ENCODE results near the gene PALM.
"Not testable (repeated sequence)": the region's sequence is repeated elsewhere in the genome, so short reads cannot be mapped to it uniquely, and the experiment has no call there.

PALM gene, protein sequence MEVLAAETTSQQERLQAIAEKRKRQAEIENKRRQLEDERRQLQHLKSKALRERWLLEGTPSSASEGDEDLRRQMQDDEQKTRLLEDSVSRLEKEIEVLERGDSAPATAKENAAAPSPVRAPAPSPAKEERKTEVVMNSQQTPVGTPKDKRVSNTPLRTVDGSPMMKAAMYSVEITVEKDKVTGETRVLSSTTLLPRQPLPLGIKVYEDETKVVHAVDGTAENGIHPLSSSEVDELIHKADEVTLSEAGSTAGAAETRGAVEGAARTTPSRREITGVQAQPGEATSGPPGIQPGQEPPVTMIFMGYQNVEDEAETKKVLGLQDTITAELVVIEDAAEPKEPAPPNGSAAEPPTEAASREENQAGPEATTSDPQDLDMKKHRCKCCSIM

DNA sequence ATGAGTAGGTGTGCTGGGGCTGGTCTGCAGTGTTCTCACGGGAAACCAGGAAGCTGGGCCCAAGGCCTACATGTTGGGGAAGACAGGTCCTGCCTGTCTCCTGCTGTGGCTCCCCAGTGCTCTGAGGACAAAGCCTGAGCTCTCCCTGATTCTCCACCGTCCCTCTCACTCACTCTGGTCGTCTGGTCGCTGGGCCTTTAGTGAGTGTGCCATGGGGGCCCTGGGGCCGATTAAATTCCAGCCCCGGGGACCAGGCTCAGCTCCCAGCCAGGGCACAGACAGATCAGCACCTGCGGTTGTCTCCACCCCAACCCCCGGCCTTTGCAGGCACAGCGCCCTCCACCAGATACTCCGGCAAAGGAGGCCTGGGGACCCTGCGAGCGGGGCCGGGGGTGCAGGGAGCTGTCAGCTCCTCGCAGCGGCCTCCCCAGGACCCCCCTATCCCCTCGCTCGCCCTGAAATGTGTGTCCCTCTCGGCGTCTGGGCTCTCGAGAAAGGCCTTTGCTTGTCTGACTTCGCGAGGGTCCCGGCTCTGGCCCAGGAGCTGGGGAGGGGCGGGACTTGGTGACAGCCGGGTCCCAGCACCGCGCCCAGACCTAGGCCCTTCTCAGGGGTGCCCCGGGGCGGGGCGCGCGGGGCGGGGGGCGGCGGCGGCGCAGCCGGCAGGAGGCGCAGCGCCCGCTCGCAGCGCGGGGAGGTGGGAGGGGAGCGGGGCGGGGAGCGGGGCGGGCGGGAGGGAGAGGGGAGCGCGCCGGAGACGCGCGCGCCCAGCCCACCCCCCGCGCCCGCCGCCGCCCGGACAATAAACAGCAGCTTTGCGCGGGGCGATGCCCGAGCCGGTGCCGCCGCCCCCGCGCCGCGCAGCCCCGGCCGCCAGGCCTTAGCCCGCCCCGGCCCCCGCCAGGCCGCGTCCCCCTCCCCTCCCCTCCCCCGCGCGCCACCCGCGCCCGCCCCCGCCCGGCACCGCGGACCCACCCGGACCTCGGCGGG, at the start of gene PALM:
Gene PALM, plus strand, starts transcription at position 782 of the 990 bp plus-strand sequence. CDS start 212 bp downstream, outside the sequence.
- no peak for DNase-seq

DNA sequence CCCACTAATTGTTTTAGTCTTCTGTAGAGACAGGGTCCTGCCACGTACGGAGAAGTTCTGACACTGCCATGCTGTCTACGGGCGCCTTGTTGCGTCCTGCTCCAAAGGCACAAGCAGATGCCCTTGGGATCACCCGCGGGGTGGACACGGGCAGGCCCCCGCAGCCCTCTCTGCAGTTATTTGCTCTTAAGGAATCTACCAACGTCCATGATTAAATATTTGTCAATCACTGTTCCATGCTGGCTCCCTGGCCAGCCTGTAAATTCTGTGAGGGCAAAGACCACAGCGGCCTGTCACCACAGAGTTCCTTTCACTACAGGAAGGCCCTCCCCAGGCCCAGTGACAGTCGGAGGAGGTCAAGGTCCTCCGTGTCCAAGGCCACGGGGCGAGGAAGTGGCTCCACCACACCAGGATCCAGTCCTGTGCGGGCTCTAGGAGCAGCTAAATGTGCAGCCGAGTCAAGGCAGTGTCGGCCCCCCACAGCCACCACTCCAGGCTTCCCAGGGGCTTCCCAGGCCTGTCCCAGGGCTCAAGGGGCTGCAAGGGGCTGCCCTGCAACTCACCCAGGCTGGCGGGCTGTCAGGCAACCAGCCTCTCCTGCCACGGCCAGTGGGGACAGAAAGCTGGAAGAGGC, 47.8 kb upstream of the PALM start:
- DNase-seq = no peak

GRCh38 chr19:661427-662196, 47.1 kb upstream of the PALM start:
- no peak for DNase-seq

DNA sequence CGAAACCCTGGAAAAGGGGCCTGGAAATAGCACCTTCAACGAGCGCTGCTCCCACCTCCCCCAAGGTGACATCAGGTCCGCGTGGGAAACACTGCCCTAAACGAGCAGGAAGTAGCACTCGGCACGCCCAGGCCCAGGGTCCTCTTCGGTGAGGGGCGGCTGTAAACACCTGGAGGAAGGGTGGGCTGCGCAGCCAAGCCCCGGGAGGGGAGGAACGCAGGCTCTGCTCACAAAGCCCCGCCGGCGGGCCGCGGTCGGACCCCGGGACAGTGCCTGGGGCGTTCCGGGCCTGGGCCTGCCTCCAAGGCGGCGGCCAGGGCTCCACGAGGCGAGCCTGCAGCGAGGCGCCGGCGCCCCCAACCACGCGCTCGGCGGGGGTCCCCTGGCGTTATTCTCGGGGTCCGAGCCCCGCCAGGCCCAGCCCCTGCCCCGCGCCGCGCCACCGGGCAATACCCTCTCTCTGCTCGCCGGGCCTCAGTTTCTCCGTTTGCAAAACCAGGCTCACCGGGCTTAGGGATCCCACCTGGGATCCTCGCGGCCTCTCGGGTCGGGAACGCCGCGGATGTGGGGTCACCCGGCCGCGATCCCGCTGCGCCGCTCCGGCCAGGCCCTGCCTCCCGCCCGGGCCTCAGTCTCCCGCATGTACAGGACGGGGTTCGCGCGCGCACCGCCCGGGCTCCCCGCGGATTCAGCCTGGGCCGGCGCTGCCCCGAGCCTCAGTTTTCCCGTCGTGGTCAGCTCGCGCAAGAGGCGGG, 46.4 kb upstream of the PALM start:
- DNase-seq = no peak

DNA sequence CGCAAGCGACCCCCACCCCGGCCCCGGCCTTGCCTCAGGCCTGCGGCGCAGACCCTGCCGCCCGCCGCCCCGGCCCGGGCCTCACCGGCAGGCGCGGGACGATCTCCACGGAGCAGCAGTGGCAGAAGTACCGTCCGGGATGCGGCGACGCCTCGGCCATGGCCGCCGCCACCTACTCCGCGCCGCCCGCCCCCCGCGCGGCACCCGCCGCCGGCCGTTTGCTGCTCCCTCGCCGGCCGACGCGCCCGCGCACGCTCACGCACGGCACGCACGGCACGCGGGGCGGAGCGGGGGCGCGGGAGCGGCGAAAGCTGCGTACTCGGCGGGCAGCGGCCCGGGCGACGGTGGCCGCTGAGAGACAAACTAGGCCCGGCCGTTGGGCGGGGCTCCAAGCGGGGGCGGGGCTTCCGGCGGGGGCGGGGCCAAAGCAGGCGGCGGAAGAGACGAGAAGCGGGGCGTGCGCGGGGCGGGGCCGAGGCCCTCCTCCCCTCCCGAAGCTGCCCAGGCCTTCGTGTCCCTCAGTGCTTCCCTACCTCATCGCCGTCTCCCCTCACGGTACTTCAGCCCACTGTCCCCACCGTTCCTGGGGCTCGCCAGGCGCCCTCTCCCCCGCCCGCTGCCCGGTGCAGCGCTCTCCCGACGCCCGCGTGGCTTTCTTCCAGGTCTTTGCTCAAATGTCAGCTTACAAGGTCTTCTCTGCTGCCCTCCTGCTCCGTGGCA, 45.6 kb upstream of the PALM start, which contains the start of gene RNF126:
Gene RNF126, minus strand, starts transcription at position 253 of the 720 bp plus-strand sequence. Its CDS starts 93 bp downstream, at position 160.
- DNase-seq = peak; percentile 59

- no peak for DNase-seq
Measured at GRCh38 chr19:663682-664117, 45.0 kb upstream of the PALM start.

- DNase-seq = peak; percentile 30
Measured at GRCh38 chr19:664913-665443, 43.8 kb upstream of the PALM start.

DNA sequence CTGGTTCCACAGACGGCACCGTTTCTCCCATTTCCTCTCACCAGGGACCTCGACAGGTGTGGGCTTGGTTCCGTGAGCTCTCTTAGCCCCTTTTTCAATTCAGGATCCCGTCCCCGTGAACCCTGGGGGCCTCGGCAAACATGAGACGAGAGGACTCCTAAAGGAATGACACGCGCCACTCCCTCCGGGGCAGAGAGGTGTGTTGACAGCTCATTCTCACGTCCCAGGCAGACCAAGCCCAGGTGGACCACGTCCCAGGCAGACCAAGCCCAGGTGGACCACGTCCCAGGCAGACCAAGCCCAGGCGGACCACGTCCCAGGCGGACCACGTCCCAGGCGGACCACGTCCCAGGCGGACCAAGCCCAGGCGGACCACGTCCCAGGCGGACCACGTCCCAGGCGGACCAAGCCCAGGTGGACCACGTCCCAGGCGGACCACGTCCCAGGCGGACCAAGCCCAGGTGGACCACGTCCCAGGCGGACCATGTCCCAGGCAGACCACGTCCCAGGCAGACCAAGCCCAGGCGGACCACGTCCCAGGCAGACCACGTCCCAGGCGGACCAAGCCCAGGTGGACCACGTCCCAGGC, 41.7 kb upstream of the PALM start:
- DNase-seq = not testable (repeated sequence)

DNA sequence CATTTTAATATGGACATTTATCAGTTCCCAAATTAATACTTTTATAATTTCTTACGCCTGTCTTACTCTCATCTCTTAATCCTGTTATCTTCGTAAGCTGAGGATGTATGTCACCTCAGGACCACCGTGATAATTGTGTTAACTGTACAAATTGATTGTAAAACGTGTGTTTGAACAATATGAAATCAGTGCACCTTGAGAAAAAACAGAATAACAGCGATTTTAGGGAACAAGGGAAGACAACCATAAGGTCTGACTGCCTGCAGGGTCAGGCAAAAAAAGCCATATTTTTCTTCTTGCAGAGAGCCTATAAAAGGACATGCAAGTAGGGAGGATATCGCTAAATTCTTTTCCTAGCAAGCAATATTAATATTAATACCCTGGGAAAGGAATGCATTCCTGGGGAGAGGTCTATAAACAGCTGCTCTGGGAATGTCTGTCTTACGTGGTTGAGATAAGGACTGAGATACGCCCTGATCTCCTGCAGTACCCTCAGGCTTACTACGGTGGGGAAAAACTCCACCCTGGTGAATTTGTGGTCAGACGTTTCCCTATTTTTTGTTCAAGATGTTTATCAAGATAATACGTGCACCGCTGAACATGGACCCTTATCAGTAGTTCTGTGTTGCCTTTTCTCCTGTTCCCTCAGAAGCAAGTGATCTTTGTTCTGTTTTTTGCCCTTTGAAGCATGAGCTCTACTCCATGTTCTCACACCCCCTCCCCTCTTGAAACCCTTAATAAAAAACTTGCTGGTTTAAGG, 39.9 kb upstream of the PALM start:
- DNase-seq = not testable (repeated sequence)

DNA sequence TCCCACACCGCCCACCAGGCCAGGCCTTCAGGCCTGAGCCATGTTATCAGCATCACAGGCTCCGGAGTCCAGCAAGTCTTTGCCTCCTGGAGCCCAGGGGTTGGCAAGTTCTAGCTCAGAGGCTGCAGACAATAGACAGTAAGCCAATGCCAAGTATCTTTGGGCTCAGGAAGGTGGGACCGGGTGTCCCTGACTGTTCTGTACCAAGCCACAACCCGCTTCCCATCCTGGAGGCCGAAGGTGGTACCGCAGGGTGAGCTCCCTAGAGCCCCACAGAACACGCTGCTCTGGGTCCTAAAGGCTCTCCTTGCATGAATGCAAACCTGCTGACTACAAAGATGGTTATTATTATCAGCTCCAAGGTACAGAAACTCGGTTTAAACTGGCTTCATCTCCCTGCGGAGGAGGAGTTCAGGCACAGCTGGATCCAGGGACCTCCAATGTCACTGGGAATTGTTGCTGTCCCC, 38.1 kb upstream of the PALM start:
- no peak for DNase-seq

DNA sequence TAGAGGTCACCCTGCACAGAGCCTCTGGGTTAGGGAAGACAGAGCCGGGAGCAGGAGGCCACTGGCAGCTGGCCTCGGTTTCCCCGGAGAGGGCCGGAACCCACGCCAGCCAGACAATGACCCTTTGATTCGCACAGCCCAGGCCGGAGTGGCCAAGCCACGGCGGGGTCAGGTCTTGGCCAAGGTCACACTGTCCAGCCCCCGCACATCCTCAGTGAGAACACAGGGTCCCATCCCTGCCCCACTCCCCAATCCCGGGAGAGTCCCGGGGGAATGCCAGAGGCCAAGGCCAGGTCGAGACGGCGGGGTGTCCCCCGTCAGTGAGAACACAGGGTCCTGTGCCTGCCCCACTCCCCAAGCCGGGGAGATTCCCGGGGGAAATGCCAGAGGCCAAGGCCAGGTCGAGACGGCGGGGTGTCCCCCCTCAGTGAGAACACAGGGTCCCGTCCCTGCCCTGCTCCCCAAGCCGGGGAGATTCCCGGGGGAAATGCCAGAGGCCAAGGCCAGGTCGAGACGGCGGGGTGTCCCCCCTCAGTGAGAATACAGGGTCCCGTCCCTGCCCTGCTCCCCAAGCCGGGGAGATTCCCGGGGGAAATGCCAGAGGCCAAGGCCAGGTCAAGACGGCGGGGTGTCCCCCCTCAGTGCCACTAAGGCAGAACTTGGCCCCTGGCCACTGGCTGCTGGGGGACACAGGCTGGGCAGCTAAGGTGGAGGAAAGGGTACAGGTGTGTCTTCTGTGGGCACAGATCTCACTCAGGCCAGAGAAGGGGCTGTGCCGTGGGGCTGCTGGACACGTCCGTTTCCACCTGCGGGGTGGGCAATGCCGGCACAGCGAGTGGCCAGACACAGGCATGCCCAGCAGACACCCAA, 34.2 kb upstream of the PALM start:
- DNase-seq = no peak

DNA sequence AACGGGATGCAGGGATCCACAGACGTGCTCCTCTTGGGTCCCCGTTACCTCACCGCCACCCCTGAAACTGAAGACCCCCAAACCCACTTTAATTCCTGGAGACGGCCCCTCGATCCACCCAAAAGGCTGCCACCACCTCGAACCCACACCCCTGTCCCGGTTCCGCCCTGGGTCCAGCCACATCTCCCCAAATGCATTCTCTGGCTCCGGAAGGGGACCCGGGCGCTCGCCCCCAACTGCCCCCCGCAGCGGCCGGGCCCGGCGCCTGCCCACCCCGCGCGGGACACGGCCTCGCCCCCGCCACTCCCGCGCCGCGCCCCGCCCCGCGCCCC, 32.8 kb upstream of the PALM start:
- DNase-seq = no peak

- no peak for DNase-seq
Measured at GRCh38 chr19:676339-677105, 32.2 kb upstream of the PALM start, which contains the start of gene FSTL3. TSS of gene FSTL3 (plus strand) at chr19:676392. CDS start at chr19:676424, 32 bp downstream.

GRCh38 chr19:677201-677600, 31.5 kb upstream of the PALM start:
- DNase-seq = no peak

GRCh38 chr19:677601-678436, 30.9 kb upstream of the PALM start:
- no peak for DNase-seq

DNA sequence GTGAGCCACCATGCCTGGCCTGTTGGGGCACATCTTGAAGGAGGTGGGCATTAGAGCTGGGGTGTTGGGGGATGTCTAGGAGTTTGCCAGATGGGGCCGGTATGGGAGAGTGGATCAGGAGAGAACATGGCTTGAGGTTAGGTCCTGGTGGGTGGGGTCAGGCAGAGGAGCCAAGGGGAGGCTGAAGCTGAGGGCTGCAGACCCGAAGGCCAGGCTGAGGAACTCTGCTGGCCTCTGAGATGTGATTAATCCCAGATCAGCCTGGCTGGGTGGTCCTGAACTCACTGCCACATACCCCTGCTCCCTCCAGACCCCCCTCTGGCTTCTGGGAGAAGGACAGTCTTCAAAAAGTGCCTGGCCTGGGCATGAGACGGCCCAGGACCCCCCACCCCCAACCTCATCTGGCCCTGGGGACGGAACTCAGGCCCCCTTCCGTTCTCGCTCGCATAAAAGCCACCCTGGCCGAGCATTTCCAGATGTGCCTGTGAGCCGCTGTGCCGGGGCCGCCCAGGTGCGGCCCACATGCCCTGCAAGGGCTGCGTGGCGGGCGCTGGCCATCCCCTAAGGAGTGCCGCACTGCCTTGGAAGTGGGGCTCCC, 29.8 kb upstream of the PALM start:
- no peak for DNase-seq

All from NCI-H748 treated with DMSO at 0.1 percent for 48 hours (cell line).